Keratinocyte (primary cell): ENCODE measurements around the gene TMA7.

ENCODE experiments used
- CTCF ChIP-seq, 3 experiments: IDR thresholded peaks in 1 of 3; conservative IDR thresholded peaks in 1 of 3; optimal IDR thresholded peaks in 1 of 3; 2 replicates in 2 of 3; 3 replicates in 1 of 3; pipeline versions ENCODE3 to v1.5.1; 2011; ENCODE audit warnings: low read length in 3 of 3, mild to moderate bottlenecking in 3 of 3, moderate library complexity in 2 of 3, control low read depth in 1 of 3, inconsistent platforms in 1 of 3; ENCODE audit not compliant: insufficient read depth in 2 of 3; ENCODE audit errors: extremely low read depth in 1 of 3
- EZH2 ChIP-seq: IDR thresholded peaks from one replicate; pipeline ENCODE4 v1.6.1; 2012; ENCODE audit warnings: inconsistent platforms, mild to moderate bottlenecking, low read length, moderate library complexity

- TF ChIP-seq CTCF (optimal IDR thresholded peaks at IDR 0.05 in 1 of 3, IDR thresholded peaks at IDR 0.05 in 1 of 3, conservative IDR thresholded peaks at IDR 0.05 in 1 of 3; ENCODE audit: extremely low read depth in 1 of 3, insufficient read depth in 2 of 3, low read length in 3 of 3): no peak
- TF ChIP-seq EZH2: no peak
Observed at GRCh38 chr3:48411606-48412374, 28.3 kb upstream of the TMA7 start.
